ENCODE results near the gene NEUROD6. TPM values are rescaled to one million over a fixed set of nuclear protein-coding genes. Genes with fewer than 3 reads are reported as not detected.

The NEUROD6 gene
- total RNA-seq, 2 donors from 2014 or later, result not detected

DNA sequence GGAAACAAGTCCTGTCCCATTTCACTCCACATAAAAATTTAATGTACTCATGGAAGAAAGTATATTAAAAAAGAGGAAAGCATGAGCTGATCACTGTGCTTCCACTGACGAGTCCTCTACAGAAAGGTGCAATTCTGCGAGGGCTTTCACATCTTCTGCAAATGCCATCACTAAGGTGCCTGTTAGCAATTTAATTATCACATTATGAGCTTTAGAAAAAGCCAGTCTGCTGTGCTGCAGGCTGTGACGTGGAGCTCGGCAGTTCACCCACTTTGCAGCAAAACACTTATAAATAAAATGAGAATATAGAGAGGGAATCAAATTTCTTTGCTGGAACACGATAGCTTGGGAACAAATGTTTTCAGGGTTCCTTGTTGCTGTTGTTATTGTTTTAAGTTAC lies 22.5 kb upstream of the NEUROD6 start:
- no peaks in the 10 kb centered on the region for H3K4me1 ChIP-seq (replicated peaks)
- intact Hi-C loops (cut with DNase I), result no loop called here
- WGBS, result 47% methylated on average over 5 of the region's 5 CpGs
- DNase-seq (ENCODE audit: low spot score), result no peak
- no peaks in the 10 kb centered on the region for H3K36me3 ChIP-seq
- TF ChIP-seq, protein P1, sequence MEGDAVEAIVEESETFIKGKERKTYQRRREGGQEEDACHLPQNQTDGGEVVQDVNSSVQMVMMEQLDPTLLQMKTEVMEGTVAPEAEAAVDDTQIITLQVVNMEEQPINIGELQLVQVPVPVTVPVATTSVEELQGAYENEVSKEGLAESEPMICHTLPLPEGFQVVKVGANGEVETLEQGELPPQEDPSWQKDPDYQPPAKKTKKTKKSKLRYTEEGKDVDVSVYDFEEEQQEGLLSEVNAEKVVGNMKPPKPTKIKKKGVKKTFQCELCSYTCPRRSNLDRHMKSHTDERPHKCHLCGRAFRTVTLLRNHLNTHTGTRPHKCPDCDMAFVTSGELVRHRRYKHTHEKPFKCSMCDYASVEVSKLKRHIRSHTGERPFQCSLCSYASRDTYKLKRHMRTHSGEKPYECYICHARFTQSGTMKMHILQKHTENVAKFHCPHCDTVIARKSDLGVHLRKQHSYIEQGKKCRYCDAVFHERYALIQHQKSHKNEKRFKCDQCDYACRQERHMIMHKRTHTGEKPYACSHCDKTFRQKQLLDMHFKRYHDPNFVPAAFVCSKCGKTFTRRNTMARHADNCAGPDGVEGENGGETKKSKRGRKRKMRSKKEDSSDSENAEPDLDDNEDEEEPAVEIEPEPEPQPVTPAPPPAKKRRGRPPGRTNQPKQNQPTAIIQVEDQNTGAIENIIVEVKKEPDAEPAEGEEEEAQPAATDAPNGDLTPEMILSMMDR (IDR thresholded peaks at IDR 0.05), result no peak
- TF ChIP-seq POLR2AphosphoS5 (IDR thresholded peaks at IDR 0.05) (no peak), POLR2A (IDR thresholded peaks at IDR 0.05) (no peak)
- no peak overlapping the region for H3K27ac ChIP-seq
- H3K27me3 ChIP-seq (replicated peaks; ENCODE audit: insufficient read depth), result no peaks in the 10 kb centered on the region
- no peaks in the 10 kb centered on the region for H3K9me3 ChIP-seq
- no peak overlapping the region for H3K4me3 ChIP-seq

- H3K27me3 ChIP-seq (replicated peaks; ENCODE audit: insufficient read depth), result no peaks in the 10 kb centered on the region
- H3K27ac ChIP-seq, result no peak overlapping the region
- no peak for TF ChIP-seq POLR2A (IDR thresholded peaks at IDR 0.05)
- no peak for TF ChIP-seq POLR2AphosphoS5 (IDR thresholded peaks at IDR 0.05)
- TF ChIP-seq, protein P1 (IDR thresholded peaks at IDR 0.05), result no peak
- intact Hi-C loops (cut with DNase I), result no loop called here
- H3K4me1 ChIP-seq (replicated peaks), result no peaks in the 10 kb centered on the region
- no peak for DNase-seq (ENCODE audit: low spot score)
- H3K9me3 ChIP-seq, result no peaks in the 10 kb centered on the region
- H3K36me3 ChIP-seq, result no peaks in the 10 kb centered on the region
- H3K4me3 ChIP-seq, result no peak overlapping the region
- 62% methylated on average over 1 of the region's 1 CpG for WGBS
These were observed 21.9 kb upstream of the NEUROD6 start for GRCh38 chr7:31362401-31362800.

GRCh38 chr7:31358467-31358866 lies 17.9 kb upstream of the NEUROD6 start:
- H3K27ac ChIP-seq, result no peak overlapping the region
- 67% methylated on average over 3 of the region's 3 CpGs for WGBS
- intact Hi-C loops (cut with DNase I), result no loop called here

DNA sequence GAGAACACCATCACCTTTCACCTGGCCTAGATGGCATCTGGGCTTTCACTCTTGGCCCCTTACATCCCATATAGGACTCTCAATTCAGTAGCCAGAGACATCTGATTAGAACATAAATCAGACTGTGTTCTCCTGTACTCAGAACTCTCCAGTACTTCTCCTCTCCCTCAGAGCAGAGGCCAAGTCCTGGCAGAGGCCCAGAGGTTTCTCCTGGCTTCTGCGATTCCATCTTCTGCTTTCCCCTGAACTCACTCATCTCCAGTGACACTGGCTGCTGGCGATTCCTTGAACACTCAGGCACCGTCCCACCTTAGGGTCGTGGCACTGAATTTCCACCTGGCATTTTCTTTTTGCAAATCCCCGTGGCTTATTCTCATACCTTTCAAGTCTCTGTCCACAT lies 4.9 kb upstream of the NEUROD6 start:
- 76% methylated on average over 5 of the region's 5 CpGs for WGBS
- Histone ChIP-seq H3K27ac (no peak overlapping the region), H3K4me1 (replicated peaks) (no peaks in the 10 kb centered on the region), H3K27me3 (replicated peaks; ENCODE audit: insufficient read depth) (no peaks in the 10 kb centered on the region), H3K36me3 (no peaks in the 10 kb centered on the region), H3K9me3 (no peaks in the 10 kb centered on the region), H3K4me3 (no peak overlapping the region)
- DNase-seq (ENCODE audit: low spot score), result no peak
- intact Hi-C loops (cut with DNase I), result no loop called here
- TF ChIP-seq POLR2A (IDR thresholded peaks at IDR 0.05), result no peak
- no peak for TF ChIP-seq POLR2AphosphoS5 (IDR thresholded peaks at IDR 0.05)
- TF ChIP-seq, protein P1 (IDR thresholded peaks at IDR 0.05), result no peak

More at GRCh38 chr7:31358467-31358866, 17.9 kb upstream of the NEUROD6 start:
- TF ChIP-seq, protein P1 (IDR thresholded peaks at IDR 0.05), result no peak
- TF ChIP-seq POLR2AphosphoS5 (IDR thresholded peaks at IDR 0.05), result no peak
- TF ChIP-seq POLR2A (IDR thresholded peaks at IDR 0.05), result no peak
- no peak for DNase-seq (ENCODE audit: low spot score)
- Histone ChIP-seq H3K9me3 (no peaks in the 10 kb centered on the region), H3K4me3 (no peak overlapping the region), H3K36me3 (no peaks in the 10 kb centered on the region), H3K27me3 (replicated peaks; ENCODE audit: insufficient read depth) (no peaks in the 10 kb centered on the region), H3K4me1 (replicated peaks) (no peaks in the 10 kb centered on the region)

DNA sequence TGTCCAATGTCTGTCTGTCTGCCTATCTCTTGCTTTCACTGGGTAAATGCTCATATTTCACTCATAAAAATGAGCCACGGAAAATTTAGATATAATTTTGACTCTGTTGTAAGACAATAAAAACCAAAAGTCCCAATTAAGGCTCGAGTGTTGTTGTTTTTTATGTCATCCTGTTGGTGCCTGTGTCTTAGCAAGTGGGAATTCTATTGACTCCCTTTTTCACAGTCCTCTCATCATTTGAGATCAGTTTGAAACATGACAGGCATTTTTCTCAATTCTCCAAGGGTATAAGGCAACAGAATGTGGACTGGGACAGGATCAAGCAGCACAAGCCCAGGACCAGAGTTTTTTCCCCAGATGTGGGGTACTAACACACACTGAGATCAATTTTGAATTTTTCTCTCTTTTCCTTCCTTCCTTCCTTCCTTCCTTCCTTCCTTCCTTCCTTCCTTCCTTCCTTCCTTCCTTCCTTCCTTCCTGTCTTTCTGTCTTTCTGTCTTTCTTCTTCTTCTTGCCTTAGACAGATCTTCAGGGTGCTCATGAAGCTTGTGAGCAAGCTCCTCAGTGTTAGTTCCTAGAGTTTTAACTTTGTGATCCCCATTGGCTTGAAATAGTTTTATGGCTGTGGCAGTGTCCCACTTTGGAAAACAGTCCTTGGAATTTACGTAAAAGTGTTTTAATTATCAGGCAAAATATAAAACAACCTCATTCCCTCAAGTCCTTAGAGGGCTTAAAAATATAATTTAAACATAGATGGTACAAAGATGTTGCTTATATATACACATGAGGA lies 3.2 kb upstream of the NEUROD6 start:
- Histone ChIP-seq H3K9me3 (no peaks in the 10 kb centered on the region), H3K4me1 (replicated peaks) (no peaks in the 10 kb centered on the region), H3K36me3 (no peaks in the 10 kb centered on the region), H3K4me3 (no peak overlapping the region), H3K27ac (no peak overlapping the region), H3K27me3 (replicated peaks; ENCODE audit: insufficient read depth) (no peaks in the 10 kb centered on the region)
- 53% methylated on average over 3 of the region's 3 CpGs for WGBS
- no peak for DNase-seq (ENCODE audit: low spot score)
- TF ChIP-seq POLR2AphosphoS5 (IDR thresholded peaks at IDR 0.05), result no peak
- no peak for TF ChIP-seq POLR2A (IDR thresholded peaks at IDR 0.05)
- TF ChIP-seq, protein P1 (IDR thresholded peaks at IDR 0.05), result no peak
- intact Hi-C loops (cut with DNase I), result no loop called here
